Measurements from ENCODE around the gene LEF1. TPM values are rescaled to one million over a fixed set of nuclear protein-coding genes. Genes with fewer than 3 reads are reported as not detected.

Gene LEF1
- total and polyA plus RNA-seq, 2 of the 8 experiments (the other 6 are each of a cell fraction or from before 2014, with no cell fraction given), result 2.6 to 5.2 TPM

DNA sequence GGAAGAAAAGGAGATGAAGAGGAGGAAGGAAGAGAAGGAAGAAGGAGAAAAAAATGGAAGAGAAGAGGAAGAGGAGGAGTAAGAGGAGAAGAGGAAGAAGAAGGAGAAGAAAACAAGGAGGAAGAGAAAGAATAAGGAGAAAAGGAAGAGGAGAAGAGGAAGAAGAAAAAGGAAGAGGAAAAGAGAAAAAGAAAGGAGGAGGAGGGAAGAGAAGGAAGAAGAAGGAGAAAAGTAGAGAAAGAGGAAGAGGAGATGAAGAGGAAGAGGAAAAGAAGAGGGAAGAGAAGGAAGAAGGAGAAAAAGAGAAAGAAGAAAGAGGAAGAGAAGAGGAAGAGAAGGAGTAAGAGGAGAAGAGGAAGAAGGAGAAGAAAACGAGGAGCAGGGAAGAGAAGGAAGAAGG, 11.8 kb upstream of the LEF1 start:
- Histone ChIP-seq H3K9ac (replicated peaks in 1 of 4; ENCODE audit: extremely low read depth in 1 of 4, low read depth in 3 of 4, low read length in 3 of 4) (no peak overlapping the region), H2AFZ (ENCODE audit: low read length) (no peak overlapping the region), H2BK15ac (ENCODE audit: low read length) (no peak overlapping the region), H4K20me1 (replicated peaks in 1 of 2; ENCODE audit: control insufficient read depth in 1 of 2, insufficient read depth in 2 of 2, low read length in 2 of 2) (no peaks in the 10 kb centered on the region), H2AK5ac (ENCODE audit: low read depth, low read length) (no peak overlapping the region), H2BK5ac (ENCODE audit: low read depth, low read length) (no peak overlapping the region), H3K4me1 (replicated peaks in 1 of 4; ENCODE audit: control insufficient read depth in 3 of 4, insufficient read depth in 4 of 4, low read length in 3 of 4) (no peaks in the 10 kb centered on the region), H2BK120ac (replicated peaks; ENCODE audit: low read depth, low read length) (no peak overlapping the region), H4K5ac (ENCODE audit: insufficient read length, low read depth, low read length) (no peak overlapping the region), H3K56ac (replicated peaks; ENCODE audit: insufficient read length, low read depth, low read length) (no peak overlapping the region), H3K9me3 (ENCODE audit: insufficient read depth in 2 of 2, low read depth in 1 of 2, low read length in 1 of 2) (no peaks in the 10 kb centered on the region), H3K4me2 (ENCODE audit: insufficient read depth in 1 of 2, low read depth in 2 of 2, low read length in 2 of 2) (no peak overlapping the region), H4K8ac (ENCODE audit: extremely low read depth, insufficient read depth, low read length) (no peak overlapping the region), H3K36me3 (ENCODE audit: control insufficient read depth in 2 of 4, insufficient read depth in 4 of 4, low read length in 3 of 4) (no peaks in the 10 kb centered on the region), H3K23ac (ENCODE audit: insufficient read length) (no peak overlapping the region), H3K79me2 (ENCODE audit: control insufficient read depth in 1 of 2, insufficient read depth in 2 of 2, low read length in 2 of 2) (no peaks in the 10 kb centered on the region), H3K14ac (ENCODE audit: insufficient read length) (no peak overlapping the region), H3K27ac (ENCODE audit: low read depth, low read length) (no peak overlapping the region), H3K18ac (ENCODE audit: extremely low read depth, low read length) (no peak overlapping the region), H3K4me3 (ENCODE audit: extremely low read depth in 1 of 4, insufficient read depth in 2 of 4, low read depth in 3 of 4, low read length in 4 of 4) (no peak overlapping the region), H3K4ac (replicated peaks; ENCODE audit: insufficient read length, low read depth, low read length) (no peak overlapping the region), H2BK12ac (ENCODE audit: low read depth, low read length) (no peak overlapping the region), H3K23me2 (ENCODE audit: low read depth, low read length) (no peaks in the 10 kb centered on the region), H4K91ac (replicated peaks; ENCODE audit: insufficient read length, low read length) (no peak overlapping the region), H3K27me3 (replicated peaks in 1 of 4; ENCODE audit: control insufficient read depth in 3 of 4, extremely low read depth in 1 of 4, insufficient read depth in 3 of 4, low read length in 3 of 4) (peaks cover 0 to 8% (median 2%) of the 10 kb centered on the region in 4 experiments; a peak in 5 of 7 replicates), H2BK20ac (ENCODE audit: low read length) (no peak overlapping the region), H3K79me1 (ENCODE audit: low read depth, low read length) (no peaks in the 10 kb centered on the region)
- CTCF ChIA-PET (ENCODE audit: partially characterized antibody), result interaction anchor here (0.7 kb wide), 2 partner anchors 11 to 19 kb away, joined by 3 read pairs; no protein-coding TSS in a partner anchor
- WGBS, 2 experiments (ENCODE audit: extremely low coverage in 1 of 2, insufficient coverage in 1 of 2, insufficient read length in 1 of 2, insufficient replicate concordance in 2 of 2, low coverage in 1 of 2, low lambda C conversion rate in 2 of 2, missing lambda C conversion rate in 1 of 2), result 52% methylated on average over 1 of the region's 1 CpG; no CpG with 5 or more reads in 1 of the 2 experiments
- DNase-seq (ENCODE audit: low read depth in 1 of 2, low spot score in 2 of 2) (no peak), FAIRE-seq (no peak)
- POLR2A ChIA-PET (ENCODE audit: partially characterized antibody), result no interaction called here
- TF ChIP-seq CREB1 (IDR thresholded peaks at IDR 0.05) (no peak), SP1 (IDR thresholded peaks at IDR 0.05; ENCODE audit: low read depth, low read length) (no peak), TAF7 (optimal IDR thresholded peaks at IDR 0.05; ENCODE audit: borderline replicate concordance, low read depth, low read length) (no peak), RBBP5 (IDR thresholded peaks at IDR 0.05; ENCODE audit: borderline replicate concordance, low read depth, low read length) (no peak), MAFK (IDR thresholded peaks at IDR 0.05; ENCODE audit: low read depth, low read length) (no peak), SRF (IDR thresholded peaks at IDR 0.05; ENCODE audit: low read depth, low read length) (no peak), RXRA (IDR thresholded peaks at IDR 0.05; ENCODE audit: insufficient read depth, low read depth, low read length) (no peak), POLR2AphosphoS5 (IDR thresholded peaks at IDR 0.05; ENCODE audit: low read depth, low read length) (no peak), YY1 (IDR thresholded peaks at IDR 0.05; ENCODE audit: low read depth, low read length) (no peak), TEAD4 (IDR thresholded peaks at IDR 0.05; ENCODE audit: low read depth, low read length) (no peak), PHF8 (conservative IDR thresholded peaks at IDR 0.05; ENCODE audit: low read depth, low read length) (no peak), SIRT6 (IDR thresholded peaks at IDR 0.05; ENCODE audit: low read length) (no peak), SAP30 (IDR thresholded peaks at IDR 0.05; ENCODE audit: insufficient read depth, insufficient replicate concordance, low read length) (no peak)

Data from H1 (cell line).